ENCODE results near the gene SNAP23.

SNAP23 gene

DNA sequence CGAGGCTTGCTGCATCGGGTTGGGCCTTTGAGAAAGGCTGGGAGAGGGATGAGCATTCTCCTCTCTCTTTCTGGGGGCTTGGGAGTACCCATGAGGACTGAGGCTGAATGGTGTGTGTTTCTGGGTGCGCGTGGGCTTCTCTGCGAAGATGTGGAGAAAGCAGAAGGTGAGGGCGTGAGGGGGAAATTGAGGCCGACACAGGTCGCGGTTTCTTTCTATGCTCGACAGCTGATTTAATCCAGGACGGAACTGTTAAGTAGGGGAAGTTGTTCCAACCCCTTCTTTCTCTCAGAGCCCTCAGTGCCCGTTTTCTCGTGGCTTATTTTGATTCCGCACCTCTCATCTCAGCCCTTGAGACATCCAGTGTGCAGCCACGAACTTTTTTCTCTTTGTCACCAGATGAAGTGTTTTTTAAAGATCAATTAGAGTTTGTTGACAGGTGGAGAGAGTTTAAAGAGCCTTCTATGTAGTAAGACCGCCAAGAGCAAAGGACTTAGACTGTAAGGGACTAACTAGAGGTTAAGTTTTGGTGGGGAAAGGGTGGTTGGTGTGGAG, 80.7 kb downstream of the SNAP23 start:
- peak overlapping the region; percentile 29; the same call in 1 of the 2 replicates for H3K27ac ChIP-seq
- TF ChIP-seq, protein P1, sequence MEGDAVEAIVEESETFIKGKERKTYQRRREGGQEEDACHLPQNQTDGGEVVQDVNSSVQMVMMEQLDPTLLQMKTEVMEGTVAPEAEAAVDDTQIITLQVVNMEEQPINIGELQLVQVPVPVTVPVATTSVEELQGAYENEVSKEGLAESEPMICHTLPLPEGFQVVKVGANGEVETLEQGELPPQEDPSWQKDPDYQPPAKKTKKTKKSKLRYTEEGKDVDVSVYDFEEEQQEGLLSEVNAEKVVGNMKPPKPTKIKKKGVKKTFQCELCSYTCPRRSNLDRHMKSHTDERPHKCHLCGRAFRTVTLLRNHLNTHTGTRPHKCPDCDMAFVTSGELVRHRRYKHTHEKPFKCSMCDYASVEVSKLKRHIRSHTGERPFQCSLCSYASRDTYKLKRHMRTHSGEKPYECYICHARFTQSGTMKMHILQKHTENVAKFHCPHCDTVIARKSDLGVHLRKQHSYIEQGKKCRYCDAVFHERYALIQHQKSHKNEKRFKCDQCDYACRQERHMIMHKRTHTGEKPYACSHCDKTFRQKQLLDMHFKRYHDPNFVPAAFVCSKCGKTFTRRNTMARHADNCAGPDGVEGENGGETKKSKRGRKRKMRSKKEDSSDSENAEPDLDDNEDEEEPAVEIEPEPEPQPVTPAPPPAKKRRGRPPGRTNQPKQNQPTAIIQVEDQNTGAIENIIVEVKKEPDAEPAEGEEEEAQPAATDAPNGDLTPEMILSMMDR (conservative IDR thresholded peaks at IDR 0.05) = no peak

DNA sequence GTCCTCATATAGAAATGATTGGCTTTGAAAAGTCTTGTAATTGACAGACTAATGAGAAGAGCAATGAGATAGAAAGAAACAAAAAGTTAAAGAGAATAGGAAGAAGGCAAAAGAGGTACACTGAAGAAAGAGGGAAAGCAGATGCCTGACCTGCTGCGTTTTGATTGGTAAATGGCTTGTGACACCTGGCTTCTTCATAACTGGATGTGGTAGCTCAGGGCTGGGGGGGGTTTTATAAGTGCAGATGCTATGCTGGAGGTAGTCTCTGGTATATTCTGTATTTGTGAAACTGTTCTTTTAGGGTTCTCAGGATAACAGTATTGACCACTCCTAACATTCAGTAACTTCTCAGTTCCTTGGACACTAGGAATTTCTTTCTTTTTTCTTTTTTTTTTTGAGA, 81.3 kb downstream of the SNAP23 start:
- TF ChIP-seq, protein P1 (conservative IDR thresholded peaks at IDR 0.05) = no peak
- H3K27ac ChIP-seq = no peak overlapping the region

DNA sequence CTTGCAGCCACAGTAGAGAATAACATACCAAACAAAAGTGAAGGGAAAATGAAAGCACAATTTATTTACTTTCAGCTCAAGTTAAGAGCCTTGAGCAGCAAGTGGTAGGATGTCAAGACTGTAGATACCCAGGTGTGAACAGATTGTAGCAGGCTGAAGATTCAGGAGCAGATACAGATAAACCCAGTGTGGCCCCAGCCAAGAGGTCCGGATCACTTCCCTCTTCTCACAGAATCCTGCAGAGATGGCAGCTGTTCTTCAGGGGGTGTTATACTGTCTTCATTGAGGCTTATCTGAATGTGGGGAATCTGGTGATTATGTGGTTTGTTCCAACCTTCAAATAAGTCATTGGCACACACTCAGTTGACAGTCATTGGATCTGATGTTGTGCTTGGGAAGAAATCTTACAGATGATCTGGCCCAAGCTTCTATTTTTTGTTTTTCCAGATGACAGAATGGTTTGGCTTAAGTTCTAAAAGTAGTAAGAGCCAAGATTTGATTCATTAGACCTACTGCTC, 82.1 kb downstream of the SNAP23 start:
- TF ChIP-seq, protein P1 (conservative IDR thresholded peaks at IDR 0.05) = no peak
- H3K27ac ChIP-seq = no peak overlapping the region

DNA sequence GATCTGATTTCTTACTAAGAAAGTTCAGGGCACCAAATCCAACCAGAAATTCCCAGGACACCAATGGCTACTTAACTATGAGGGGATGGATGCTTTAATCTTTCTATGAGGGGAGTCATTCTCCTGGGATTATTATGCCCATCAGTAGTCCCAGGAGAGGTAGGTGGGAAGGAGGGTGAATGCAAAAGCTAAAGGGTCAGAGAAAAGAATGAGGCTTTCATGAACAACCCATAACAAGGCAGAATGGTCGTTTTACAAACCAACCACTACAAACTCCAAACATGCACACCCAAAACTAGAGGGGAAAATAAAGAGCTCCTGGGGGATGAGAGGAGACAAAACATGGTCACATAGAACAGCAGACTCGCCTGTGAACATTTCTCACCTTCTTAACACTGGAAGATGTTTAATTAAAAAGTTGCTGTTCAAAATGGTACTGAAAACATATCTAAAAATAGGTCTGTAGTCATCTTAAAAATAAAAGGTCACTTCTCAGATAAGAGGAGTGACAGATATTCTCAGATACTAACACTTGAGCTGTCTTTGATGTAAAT, 83.6 kb downstream of the SNAP23 start:
- H3K27ac ChIP-seq = no peak overlapping the region
- TF ChIP-seq, protein P1 (conservative IDR thresholded peaks at IDR 0.05) = no peak

DNA sequence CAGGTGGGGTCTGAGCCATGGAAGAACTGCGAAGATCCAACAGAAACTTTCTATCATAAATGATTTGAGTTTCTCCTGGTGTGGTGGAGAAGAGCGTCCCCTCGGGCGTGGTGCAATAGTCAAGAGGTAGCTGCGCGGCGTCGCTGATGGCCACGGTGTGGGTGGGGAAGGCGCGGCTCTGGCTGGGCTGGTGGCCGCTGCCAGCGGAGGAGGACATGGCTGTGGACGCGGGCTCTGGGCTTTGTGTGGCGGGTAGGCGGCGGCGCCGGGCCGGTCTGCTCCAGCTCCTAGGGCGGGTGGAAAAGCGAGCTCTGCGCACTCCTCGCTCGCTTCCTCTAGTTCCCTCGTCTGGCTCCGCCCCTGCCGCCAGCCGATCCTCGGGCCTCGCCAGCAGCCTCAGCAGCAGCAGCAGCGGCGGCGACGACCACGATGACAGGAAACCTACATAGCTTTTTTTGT, 85.9 kb downstream of the SNAP23 start:
- no peak overlapping the region for H3K27ac ChIP-seq

More for the DNA sequence above, 85.9 kb downstream of the SNAP23 start:
- TF ChIP-seq, protein P1 (conservative IDR thresholded peaks at IDR 0.05) = no peak

Measured in VCaP (cell line).